NCI-H187 treated with DMSO at 0.1 percent for 48 hours (cell line): ENCODE results near the gene DUSP15.
"Not testable (repeated sequence)": the region's sequence is repeated elsewhere in the genome, so short reads cannot be mapped to it uniquely, and the experiment has no call there.

Source experiments
- DNase-seq: peaks from one replicate; lab custom pipeline; 2025; lab: John Stamatoyannopoulos, UW

Gene DUSP15

DNA sequence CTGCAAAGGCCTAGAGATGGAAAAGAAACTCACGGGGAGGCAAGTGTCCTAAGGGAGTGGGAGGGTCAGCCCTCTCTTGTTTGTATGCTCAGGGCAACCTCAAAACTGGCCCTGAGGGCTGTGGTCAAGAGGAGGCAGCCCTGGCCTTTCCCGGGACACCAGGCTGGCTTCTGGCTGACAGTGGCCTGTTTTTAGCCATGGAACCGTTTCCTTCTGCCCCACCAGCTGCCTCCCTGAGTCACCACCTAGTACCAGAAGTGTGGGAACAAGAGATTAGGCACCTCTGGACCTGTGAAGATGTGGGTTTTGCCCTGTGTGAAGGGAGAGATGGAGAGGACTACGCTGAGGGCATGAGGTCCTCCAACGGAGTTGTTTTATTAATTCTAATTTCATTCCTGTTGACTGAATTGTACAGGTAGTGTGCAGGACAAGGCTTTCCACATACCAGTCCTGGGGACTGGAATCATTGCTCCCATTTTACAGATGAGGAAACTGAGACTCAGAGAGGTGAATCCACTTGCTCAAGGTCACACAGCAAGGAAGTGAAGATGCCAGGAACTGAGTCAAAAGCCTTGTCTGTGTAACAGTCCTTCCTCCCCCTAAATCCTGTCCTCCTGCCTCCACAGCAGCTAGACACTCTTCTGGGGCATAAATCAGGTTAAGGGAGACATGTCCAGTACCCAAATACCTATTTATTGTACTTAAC lies 30.4 kb downstream of the DUSP15 start:
- no peak for DNase-seq

DNA sequence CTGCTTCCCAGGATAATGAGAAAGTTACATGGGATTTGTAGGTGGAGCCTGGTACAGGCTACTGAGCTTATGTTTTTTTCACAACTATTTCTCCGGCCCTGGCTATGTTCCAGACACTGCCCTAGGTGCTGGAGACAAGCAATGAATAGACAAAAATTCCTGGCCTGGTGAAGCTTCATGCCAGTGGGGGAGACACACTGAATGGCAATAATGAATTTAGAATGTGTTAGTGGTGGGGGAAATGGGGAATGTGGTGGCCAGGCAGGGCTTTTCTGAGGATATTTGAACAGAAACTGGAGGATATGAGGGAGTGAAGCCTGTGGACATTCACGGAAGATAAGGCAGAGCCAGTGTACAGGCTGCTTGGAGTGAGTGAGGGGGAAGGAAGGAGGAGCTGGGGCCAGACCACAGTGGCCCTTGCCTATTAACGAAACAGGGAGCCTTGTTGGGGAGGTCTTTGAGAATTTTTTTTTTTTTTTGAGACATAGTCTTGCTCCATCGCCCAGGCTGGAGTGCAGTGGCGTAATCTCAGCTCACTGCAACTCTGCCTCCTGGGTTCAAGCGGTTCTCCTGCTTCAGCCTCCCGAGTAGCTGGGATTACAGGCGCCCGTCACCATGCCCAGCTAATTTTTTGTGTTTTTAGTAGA lies 31.6 kb downstream of the DUSP15 start:
- DNase-seq, result no peak

DNA sequence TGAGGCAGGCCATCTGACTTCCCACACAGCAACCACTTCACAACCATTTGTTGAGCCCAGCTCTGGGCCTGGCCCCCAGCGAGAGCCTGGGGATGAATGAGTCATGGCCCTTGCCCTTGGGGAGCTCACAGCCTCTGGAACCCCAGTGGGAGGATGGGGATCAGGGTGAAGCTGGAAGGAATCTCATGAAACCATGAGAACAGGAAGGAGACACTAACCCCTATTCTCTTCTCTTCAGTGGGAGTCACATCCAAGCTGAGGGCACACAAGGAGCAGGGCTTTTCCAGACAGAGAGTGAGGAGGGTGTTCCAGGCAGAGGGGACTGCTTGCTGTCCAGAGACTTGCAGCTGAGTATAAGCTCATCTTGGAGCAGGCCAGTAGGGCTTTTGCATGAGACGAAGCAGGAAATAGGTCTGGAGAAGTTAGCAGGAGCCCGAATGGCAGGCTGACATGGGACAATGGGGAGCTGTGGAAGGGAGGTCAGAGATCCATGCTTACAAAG lies 32.4 kb downstream of the DUSP15 start:
- DNase-seq, result no peak

DNA sequence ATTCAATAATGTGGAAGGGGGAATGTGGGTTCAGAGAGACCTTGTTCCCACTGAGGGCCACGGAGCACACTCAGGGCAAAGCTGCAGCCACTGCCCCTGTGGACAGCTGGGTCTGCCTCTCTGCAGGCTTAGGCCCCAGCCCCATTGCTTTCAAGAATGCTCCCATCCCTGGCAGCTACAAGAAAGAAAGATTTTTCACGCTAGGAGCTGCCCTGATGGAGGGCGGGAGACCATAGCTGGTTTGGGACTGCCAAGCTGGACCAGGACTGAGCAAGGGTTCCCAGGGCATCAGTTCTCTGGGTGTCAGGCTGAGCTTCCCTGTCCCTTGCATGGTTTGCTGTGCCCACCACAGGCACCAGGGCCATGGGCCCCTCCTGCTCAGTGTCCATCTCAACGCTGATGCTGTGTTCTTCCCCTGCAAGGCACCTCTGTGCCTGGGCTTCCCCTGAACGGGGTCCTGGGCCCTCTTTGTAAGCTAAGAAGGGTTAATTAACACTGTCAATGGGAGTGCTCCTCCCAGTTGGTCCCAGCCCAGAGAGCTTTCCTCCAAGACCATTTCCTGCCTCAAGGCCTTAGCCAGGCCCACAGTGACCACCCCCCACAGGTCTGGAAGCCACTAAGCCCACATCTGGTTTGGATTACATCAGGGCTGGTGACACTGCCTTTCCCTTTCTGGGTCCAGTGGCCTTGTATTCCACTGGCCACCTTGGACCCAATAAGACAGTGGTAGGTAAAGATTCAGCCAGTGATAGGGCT lies 33.3 kb downstream of the DUSP15 start:
- no peak for DNase-seq

DNA sequence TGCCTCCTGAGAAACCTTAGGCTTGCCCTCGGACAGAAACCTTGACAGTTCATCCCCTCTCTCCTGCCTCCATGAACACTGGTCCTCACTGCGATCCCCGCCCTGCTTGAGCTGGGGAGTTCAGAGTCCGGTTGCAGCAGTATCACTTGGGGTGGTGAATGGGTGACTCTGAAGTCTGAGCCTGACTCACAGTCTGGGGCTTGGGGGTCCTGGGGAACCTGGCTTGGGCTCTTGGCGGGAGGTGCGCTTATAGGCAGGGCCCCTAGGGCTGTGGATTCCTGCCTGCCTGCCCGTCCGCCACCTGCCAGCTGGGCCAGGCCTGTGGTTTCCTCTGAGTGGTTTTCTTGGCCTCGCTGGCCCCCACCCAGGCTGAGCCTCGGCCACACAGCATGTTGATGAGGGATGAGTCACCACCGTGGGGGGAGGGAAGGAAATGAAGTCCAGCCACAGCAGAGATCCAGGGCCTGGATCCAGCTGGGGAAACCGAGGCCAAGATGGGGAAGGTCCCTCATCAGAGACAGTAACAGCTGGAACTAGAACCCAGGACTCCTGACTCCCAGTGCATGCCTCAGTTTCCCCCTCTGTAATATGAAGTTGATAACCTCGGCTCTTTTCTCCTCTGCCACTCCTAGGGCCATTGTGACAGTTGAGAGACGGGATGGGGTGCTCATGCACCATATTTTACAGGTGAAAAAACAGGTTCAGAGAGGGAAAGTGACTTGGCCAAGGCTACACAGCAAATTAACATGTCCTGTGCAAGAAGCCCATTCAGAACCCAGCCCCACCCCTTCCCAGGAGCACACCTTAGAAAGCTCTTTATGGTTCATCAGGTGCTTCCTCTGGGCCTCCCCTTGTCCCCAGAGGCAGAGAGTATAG lies 34.1 kb downstream of the DUSP15 start:
- DNase-seq, result no peak

DNA sequence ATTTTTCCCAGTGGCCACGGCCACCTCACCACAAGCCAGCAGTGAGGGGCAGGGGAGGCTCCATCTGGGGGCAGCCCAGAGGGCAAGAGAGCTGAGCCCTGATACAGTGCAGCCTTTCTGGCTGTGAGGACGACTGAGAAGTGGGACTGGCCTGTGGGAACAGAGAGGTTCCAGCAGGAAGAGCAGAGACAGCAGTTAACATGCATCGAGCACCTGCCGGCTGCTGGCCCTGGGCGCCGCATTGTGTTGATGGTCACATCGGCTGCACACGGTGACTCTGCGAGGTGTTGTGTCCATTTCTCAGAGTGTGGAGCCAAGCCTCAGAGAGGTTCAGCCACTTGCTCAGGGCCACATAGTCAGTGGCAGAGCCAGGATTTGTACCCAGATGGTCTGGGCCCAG lies 34.8 kb downstream of the DUSP15 start:
- no peak for DNase-seq

DNA sequence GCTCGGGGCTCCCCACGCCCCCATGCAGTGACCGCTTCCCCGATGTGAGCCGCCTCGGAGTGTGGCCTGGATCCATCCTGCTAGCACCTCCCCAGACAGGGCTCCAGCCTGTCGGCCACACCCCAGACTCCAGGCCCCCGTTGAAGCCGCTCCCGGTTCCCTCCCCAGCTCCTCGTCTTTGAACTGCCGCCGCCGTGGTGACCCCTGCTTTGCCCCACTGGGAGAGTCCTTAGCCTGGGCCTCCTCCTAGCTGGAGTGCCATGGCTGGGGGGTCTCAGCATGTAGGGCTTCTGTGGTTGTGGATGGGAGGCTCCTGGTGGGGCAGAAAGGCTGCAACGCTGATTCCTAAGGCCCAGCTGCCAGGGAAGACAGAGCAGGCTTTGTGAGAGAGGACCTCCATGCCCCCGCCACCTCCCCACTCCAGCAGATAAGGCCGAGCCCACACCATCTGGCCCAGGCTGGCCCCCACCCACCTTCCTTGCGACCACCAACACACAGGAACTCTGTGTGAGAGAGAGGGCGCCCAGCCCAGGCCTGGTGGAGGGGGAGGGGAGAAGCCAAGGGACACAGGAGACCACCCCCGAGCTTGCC lies 36.3 kb downstream of the DUSP15 start:
- no peak for DNase-seq

DNA sequence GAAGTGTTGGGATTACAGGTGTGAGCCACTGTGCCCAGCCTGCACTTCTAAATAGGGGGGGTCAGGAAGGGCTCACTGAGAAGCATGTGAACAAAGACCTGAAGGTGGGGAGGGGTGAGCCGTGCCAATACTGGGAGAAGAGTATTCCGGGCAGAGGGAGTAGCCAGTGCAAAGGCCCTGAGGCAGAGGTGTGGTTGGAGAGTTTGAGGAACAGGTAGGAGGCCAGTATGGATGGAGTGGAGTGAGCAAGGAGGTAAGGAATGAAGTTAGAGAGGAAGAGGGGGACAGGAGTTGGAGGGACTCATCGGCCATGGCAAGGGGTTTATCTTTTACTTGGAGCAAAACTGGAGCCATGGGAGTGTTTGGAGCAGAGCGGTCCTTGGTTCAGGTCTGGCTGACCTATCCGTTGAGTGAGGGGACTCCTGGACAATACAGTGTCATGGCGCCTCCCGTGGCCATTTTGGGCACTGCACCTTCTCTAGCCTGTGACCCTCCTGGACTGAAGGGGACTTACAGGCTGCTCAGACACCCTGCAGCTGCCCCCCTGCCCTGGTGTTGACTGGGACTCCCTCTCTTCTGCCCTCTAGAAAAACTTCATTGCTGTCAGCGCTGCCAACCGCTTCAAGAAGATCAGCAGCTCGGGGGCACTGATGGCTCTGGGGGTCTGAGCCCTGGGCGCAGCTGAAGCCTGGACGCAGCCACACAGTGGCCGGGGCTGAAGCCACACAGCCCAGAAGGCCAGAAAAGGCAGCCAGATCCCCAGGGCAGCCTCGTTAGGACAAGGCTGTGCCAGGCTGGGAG lies 37.0 kb downstream of the DUSP15 start:
- no peak for DNase-seq

DNA sequence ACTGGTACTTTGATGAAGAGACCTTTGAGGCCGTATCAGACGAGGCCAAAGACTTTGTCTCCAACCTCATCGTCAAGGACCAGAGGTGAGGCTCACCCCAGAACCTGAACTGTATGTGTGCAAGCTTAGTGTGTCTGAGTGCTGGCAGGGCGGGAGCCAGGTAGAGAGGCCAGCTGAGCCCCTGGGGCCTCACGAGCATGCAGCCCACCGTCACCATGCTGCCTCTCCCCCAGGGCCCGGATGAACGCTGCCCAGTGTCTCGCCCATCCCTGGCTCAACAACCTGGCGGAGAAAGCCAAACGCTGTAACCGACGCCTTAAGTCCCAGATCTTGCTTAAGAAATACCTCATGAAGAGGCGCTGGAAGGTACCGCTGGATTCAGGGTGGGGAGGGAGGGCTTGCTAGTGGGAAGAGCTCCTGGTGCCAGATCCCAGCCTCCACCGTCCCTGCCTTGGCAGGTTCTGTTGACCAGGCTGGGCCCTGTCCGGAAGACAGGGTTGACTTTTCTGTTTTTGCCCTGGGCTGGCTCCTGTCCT lies 38.5 kb downstream of the DUSP15 start:
- no peak for DNase-seq

DNA sequence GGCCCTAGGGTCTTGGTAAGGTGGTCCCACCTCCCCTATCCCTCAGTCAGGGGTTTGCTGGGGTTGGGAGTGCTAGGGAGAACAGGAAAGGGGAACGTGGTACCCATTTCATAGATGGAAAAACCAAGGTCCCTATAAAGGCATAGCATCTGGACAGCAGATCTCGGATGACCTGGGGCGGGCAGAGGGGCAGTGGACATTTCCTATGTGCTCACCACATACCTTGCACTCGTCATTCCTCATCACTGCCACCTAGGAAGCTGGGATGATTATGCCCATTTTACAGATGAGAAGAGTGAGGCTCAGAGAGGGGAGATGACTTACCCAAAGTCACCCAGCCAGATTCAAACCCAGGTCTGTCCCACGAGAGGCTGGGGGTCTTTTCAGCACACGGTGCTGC lies 39.1 kb downstream of the DUSP15 start:
- DNase-seq, result no peak

DNA sequence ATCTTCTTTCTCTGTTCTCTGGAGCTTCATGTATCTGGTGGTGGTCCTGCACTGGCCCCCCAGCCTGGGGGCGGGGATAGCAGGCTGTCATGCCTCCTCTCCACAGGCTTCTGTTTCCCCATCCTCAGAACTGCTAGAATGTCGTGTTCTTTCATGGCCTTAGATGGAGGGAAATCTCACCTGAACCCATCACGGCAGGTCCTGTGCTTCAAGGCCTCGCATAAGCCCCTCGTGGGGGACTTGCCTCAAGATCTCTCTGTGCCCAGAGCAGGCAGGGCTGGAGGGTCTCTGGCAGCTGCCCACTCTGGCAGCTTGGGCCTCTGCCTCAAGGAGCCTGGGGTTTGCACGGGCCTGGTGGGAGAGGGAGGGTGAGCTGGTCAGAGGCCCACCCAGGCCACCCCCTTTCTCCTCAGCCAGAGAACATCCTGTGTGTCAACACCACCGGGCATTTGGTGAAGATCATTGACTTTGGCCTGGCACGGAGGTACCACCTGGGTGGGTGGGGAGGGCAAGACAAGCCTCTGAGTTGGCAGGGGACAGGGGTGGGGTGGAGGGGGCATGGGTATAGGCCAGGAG lies 39.8 kb downstream of the DUSP15 start:
- DNase-seq, result no peak

DNA sequence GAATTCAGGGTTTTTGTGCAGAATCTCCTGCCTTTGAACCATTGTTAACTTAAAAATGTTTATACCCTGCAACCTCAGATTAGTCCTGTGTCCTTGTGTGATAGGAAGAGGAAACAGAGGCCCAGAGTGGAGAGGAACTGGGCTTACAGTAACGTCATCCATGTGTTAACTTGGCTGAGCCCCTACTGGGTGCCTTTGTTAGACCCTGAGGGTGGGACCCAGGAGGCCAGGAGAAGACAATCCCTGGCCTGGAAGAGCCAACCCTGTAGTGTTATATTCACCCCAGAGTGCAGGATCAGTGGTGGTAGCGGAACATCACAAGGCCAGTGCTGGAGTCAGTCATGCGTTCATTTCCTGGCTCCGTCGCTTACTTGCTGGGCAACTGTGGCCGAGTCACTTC lies 40.6 kb downstream of the DUSP15 start:
- DNase-seq, result no peak

DNA sequence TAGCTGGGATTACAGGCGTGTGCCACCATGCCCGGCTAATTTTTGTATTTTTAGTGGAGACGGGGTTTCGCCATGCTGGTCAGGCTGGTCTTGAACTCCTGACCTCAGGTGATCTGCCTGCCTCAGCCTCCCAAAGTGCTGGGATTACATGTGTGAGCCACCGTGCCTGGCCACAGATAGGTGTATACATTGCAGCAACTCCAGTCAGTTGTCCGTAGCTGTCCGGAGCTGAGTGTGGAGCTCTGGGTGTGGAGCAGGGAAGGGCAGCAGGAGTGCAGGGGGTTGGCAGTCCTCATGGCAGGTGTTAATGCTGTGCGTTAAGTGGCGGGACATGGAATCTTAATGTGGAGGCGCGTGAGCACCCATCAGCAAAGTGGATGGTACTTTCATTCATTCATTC lies 42.3 kb downstream of the DUSP15 start:
- not testable (repeated sequence) for DNase-seq

DNA sequence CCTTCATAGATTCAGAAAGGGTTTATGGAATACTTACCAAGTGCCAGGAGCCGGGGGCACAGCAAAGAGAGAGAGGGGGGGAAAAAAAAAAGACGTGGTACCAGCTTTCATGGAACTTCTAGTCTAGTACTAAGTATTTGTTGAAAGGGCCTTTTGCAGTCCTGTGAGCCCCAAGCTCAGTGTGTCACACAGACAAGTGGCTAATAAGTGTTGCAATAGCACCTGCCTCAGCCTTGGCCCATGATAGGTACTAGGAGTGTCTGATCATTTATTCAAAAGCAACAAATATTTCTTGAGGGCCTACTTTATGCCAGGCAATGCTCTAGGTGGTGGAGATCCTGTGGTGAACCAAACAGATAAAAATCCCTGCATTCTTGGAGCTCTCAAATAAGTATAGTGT lies 43.3 kb downstream of the DUSP15 start:
- DNase-seq, result no peak

DNA sequence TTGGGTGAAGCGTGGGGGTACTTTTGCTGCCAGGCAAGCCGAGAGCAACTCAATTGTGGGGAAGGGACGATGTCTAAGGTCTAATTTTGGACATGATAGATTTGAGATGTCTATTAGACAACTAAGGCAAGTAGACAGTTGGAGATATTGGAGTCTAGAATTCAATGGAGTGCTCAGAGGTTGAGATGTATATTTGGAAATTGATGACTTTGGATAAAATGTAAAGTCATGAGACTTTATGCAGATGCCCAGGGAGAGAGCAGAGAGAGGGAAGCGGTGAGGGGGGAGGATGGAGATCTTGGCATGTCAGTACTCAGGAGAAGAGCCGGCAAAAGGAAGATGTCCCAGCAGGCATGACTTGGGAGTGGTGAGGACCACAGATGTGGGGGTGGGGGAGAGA lies 44.3 kb downstream of the DUSP15 start:
- DNase-seq, result no peak

DNA sequence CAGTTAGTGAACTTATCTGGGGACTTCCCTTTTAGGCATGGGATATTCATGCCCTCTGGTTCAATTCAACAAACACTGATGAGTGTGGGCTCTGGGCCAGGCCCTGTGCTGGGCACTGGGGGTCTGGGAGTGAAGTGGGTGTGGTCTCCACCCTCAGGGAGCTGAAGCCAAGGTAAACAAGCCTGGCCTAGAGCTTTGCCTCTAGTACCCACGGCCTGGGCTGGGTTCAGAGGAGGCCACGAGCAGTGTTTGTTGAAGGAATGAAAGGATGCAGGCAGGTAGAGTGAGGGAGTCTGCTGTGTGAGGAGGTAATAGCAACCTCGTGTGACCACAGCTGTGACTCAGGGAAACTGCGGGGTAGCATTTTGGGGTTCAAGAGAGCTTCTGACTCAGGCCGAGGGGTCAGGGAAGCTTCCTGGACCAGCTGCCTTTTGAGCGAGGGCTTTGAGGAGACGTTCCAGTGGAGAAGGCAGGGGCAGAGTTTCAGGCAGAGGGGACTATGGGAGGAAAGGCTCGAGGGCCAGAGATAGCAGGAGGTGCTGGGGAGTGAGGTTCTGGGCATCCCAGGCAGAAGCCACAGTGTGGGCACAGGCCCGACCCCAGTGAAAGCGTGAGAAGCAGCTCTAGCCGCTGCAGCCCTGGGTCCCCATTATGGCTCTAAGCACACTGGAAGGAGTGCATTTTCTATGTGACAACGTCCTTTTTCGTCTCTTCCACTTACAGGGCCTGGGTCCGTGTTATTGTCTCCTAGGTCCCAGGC lies 45.6 kb downstream of the DUSP15 start:
- no peak for DNase-seq

DNA sequence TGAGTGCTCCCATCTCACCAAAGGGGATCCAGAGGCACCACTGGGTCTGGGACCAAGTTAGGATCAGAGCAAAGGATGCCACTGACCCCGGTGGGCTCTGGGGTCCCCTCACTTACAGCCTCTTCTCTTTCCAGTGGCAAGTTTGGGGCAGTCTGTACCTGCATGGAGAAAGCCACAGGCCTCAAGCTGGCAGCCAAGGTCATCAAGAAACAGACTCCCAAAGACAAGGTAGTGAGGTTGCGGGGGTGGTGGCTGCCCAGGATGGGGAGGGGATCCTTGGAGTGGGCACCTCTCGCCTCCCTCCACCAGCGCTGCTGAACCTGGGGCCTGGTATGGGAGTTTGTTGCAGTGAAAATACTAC lies 46.2 kb downstream of the DUSP15 start:
- no peak for DNase-seq

DNA sequence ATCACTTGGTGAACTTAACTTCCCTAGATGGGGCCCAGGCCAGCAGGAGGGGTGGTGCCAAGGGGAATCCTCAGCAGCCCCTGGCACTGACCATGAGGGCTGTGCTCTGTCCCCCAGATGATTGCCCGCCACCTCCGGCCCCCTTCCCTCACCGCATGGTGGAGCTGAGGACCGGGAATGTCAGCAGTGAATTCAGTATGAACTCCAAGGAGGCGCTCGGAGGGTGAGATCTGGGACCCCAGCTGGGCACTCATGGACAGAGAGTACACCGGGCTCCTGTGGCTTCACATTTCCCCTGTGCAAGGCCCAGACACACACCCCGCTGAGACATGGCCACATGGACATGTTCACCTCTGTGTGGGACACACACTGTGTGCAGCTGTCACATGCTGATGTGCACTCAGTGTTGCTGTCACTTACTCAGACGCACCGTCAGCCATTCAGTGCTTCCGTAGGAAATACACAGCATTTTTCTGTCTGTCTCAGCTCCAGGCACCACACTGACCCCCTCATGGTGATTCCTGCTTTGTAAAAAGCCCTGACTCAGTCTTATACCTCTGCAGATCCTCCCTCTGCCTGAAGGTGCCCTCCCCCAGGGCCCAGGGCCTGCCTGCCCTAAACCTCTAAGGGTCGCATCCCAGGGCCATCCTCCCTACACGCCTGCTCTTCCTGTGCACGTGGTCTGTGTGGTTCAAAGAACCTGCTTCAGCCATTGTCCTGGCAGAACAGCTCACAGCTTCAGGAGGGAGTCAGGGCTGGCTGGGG lies 46.8 kb downstream of the DUSP15 start:
- DNase-seq, result no peak
